OCI-LY1 (cell line): ENCODE measurements around the gene GBP2.

Source experiments
- H2AFZ ChIP-seq: fragments of 200-600 bp; sonication (generic), shearing (Covaris generic); 2 replicates; pipeline ENCODE4 v1.6.0; 2014; ENCODE audit warnings: antibody characterized with exemption, mild to moderate bottlenecking, low read length
- H3F3A ChIP-seq: fragments of 200-600 bp; sonication (generic), shearing (Covaris generic); 2 replicates; pipeline ENCODE4 v1.6.0; 2014; ENCODE audit warnings: mild to moderate bottlenecking, antibody characterized with exemption, low read length, moderate library complexity; ENCODE audit not compliant: insufficient read depth
- H3K27ac ChIP-seq: fragments of 200-600 bp; sonication (generic); 2 replicates; pipeline ENCODE4 v1.5.1; 2014; ENCODE audit warnings: low read length, mixed run types, mild to moderate bottlenecking, low read depth; ENCODE audit not compliant: poor library complexity, severe bottlenecking
- H3K27me3 ChIP-seq: fragments of 200-600 bp; sonication (generic); 2 replicates; pipeline ENCODE4 v1.6.0; 2014; ENCODE audit warnings: antibody characterized with exemption, mild to moderate bottlenecking, low read length, moderate library complexity; ENCODE audit not compliant: insufficient read depth
- H3K36me3 ChIP-seq: fragments of 200-600 bp; sonication (generic); 2 replicates; pipeline ENCODE4 v1.6.1; 2014; ENCODE audit warnings: mild to moderate bottlenecking, antibody characterized with exemption, low read length, moderate library complexity, mixed read lengths; ENCODE audit not compliant: insufficient read depth
- H3K4me1 ChIP-seq: fragments of 200-600 bp; sonication (generic); 2 replicates; pipeline ENCODE4 v1.5.1; 2014; ENCODE audit warnings: mild to moderate bottlenecking, low read length, moderate library complexity; ENCODE audit not compliant: insufficient read depth, severe bottlenecking
- H3K4me2 ChIP-seq: fragments of 200-600 bp; sonication (generic), shearing (Covaris generic); 2 replicates; pipeline ENCODE4 v1.6.1; 2014; ENCODE audit warnings: low read length
- H3K4me3 ChIP-seq: fragments of 200-600 bp; sonication (generic); 2 replicates; pipeline ENCODE4 v1.5.1; 2014; ENCODE audit warnings: low read length, low read depth, mild to moderate bottlenecking, mixed read lengths; ENCODE audit not compliant: poor library complexity, severe bottlenecking
- H3K79me2 ChIP-seq: fragments of 200-600 bp; shearing (Covaris generic); 2 replicates; pipeline ENCODE4 v1.6.1; 2016; ENCODE audit warnings: mixed run types, low read length, mixed read lengths; ENCODE audit not compliant: insufficient read depth
- H3K9ac ChIP-seq: fragments of 200-600 bp; sonication (generic), shearing (Covaris generic); 2 replicates; pipeline ENCODE4 v1.6.1; 2014; ENCODE audit warnings: mild to moderate bottlenecking, low read length, mixed read lengths
- H3K9me2 ChIP-seq: fragments of 200-600 bp; sonication (generic), shearing (Covaris generic); 2 replicates; pipeline ENCODE4 v1.6.1; 2014; ENCODE audit warnings: low read depth, mild to moderate bottlenecking, low read length, mixed read lengths
- H3K9me3 ChIP-seq: fragments of 200-600 bp; shearing (Covaris generic); 2 replicates; pipeline ENCODE4 v1.6.1; 2014; ENCODE audit warnings: low read length, mixed read lengths
- H4K20me1 ChIP-seq: fragments of 200-600 bp; sonication (generic), shearing (Covaris generic); 2 replicates; pipeline ENCODE4 v1.6.0; 2016; ENCODE audit warnings: mild to moderate bottlenecking, low read length; ENCODE audit not compliant: insufficient read depth
- CTCF ChIP-seq: fragments of 200-600 bp; sonication (generic), shearing (Covaris generic); IDR thresholded peaks from 2 replicates; pipeline ENCODE4 v1.5.1; 2017; ENCODE audit warnings: mild to moderate bottlenecking, antibody characterized with exemption, low read length, moderate library complexity, mixed read lengths
- EZH2 ChIP-seq: fragments of 200-600 bp; sonication (generic), shearing (Covaris generic); IDR thresholded peaks from 2 replicates; pipeline ENCODE4 v1.8.0; 2017; ENCODE audit warnings: borderline replicate concordance, mixed run types, mild to moderate bottlenecking, antibody characterized with exemption, low read length, moderate library complexity, mixed read lengths

Gene GBP2

GRCh38 chr1:89142160-89142559, 16.2 kb upstream of the GBP2 start:
- Histone ChIP-seq H3K79me2 (no peaks in the 10 kb centered on the region), H3K4me2 (no peak overlapping the region)

GRCh38 chr1:89133747-89134146, 7.8 kb upstream of the GBP2 start:
- Histone ChIP-seq H3K27me3 (no peaks in the 10 kb centered on the region), H3K27ac (no peak overlapping the region), H3K4me3 (no peak overlapping the region), H3K9ac (no peak overlapping the region), H3K79me2 (no peaks in the 10 kb centered on the region), H3K9me3 (no peaks in the 10 kb centered on the region), H3K36me3 (no peaks in the 10 kb centered on the region), H4K20me1 (no peaks in the 10 kb centered on the region), H2AFZ (no peak overlapping the region), H3K4me1 (no peaks in the 10 kb centered on the region), H3F3A (no peaks in the 10 kb centered on the region), H3K4me2 (no peak overlapping the region), H3K9me2 (no peaks in the 10 kb centered on the region)
- TF ChIP-seq EZH2: no peak
- TF ChIP-seq CTCF: no peak

More at GRCh38 chr1:89142160-89142559, 16.2 kb upstream of the GBP2 start:
- no peak overlapping the region for H3K27ac ChIP-seq
- H3K4me3 ChIP-seq: no peak overlapping the region
- H3F3A ChIP-seq: no peaks in the 10 kb centered on the region
- no peaks in the 10 kb centered on the region for H3K27me3 ChIP-seq
- H3K36me3 ChIP-seq: no peaks in the 10 kb centered on the region
- H3K9ac ChIP-seq: no peak overlapping the region
- no peak for TF ChIP-seq CTCF
- no peak for TF ChIP-seq EZH2
- H3K9me3 ChIP-seq: no peaks in the 10 kb centered on the region
- H3K4me1 ChIP-seq: no peaks in the 10 kb centered on the region
- no peaks in the 10 kb centered on the region for H3K9me2 ChIP-seq
- H2AFZ ChIP-seq: no peak overlapping the region
- H4K20me1 ChIP-seq: no peaks in the 10 kb centered on the region

GRCh38 chr1:89130716-89131115, 4.8 kb upstream of the GBP2 start:
- H3K9me2 ChIP-seq: no peaks in the 10 kb centered on the region
- H3K9ac ChIP-seq: no peak overlapping the region
- H3F3A ChIP-seq: no peaks in the 10 kb centered on the region
- H3K27me3 ChIP-seq: no peaks in the 10 kb centered on the region
- TF ChIP-seq CTCF (no peak), EZH2 (no peak)
- no peak overlapping the region for H3K27ac ChIP-seq
- no peak overlapping the region for H3K4me2 ChIP-seq
- H4K20me1 ChIP-seq: no peaks in the 10 kb centered on the region
- H2AFZ ChIP-seq: no peak overlapping the region
- H3K79me2 ChIP-seq: no peaks in the 10 kb centered on the region
- H3K36me3 ChIP-seq: no peaks in the 10 kb centered on the region
- H3K4me3 ChIP-seq: no peak overlapping the region
- no peaks in the 10 kb centered on the region for H3K9me3 ChIP-seq
- H3K4me1 ChIP-seq: no peaks in the 10 kb centered on the region
